Measurements from ENCODE around the gene FLT4.

Gene FLT4

GRCh38 chr5:180586870-180587269 lies 62.5 kb downstream of the FLT4 start:
- no peak for DNase-seq

- no peak for DNase-seq
Observed at GRCh38 chr5:180586204-180586603, 63.2 kb downstream of the FLT4 start.

- no peak for DNase-seq
Observed at GRCh38 chr5:180583738-180584137, 65.7 kb downstream of the FLT4 start.

- DNase-seq: no peak
Observed at GRCh38 chr5:180580681-180581080, 68.7 kb downstream of the FLT4 start.

- no peak for DNase-seq
Observed at GRCh38 chr5:180575571-180575970, 73.8 kb downstream of the FLT4 start.

GRCh38 chr5:180568914-180569313 lies 80.5 kb downstream of the FLT4 start:
- no peak for DNase-seq

GRCh38 chr5:180563994-180564393 lies 85.4 kb downstream of the FLT4 start:
- no peak for DNase-seq

GRCh38 chr5:180558232-180558631 lies 91.2 kb downstream of the FLT4 start:
- no peak for DNase-seq

- no peak for DNase-seq
Observed at GRCh38 chr5:180557217-180557809, 92.1 kb downstream of the FLT4 start.

- no peak for DNase-seq
Observed at GRCh38 chr5:180555168-180555921, 94.1 kb downstream of the FLT4 start.

- DNase-seq: no peak
Observed at GRCh38 chr5:180553530-180553929, 95.9 kb downstream of the FLT4 start.
